ENCODE data around the gene COA3. TPM values are rescaled to one million over a fixed set of nuclear protein-coding genes. Genes with fewer than 3 reads are reported as not detected.
A peak's percentile ranks its signal among the peaks of the same experiment; 100 is the strongest.

COA3 gene
- total RNA-seq, 1 experiment from 2014 or later: 54.2 TPM

DNA sequence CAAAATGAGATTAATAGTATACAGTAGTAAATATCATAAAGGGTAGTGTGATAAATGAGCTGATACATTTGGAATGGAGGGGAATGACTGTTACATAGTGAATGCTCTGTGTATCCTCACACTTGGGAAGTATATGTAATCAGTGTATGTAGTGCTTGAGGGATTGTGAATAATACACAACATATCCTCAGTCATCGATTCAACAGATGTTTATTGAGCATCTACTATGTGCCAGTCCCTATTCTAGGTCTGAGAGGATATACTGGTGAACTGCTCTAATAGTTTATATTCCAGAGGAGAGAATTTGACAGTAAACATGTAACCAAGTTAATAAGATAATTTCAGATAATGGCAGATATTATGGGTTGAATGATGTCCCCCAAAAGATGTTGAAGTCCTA, 29.0 kb upstream of the COA3 start (continued):
- TF ChIP-seq ATF1 (CRISPR knock-in tag; IDR thresholded peaks at IDR 0.05) (no peak), NR1H2 (CRISPR knock-in tag; IDR thresholded peaks at IDR 0.05) (no peak)

- ChIA-PET CTCF (interaction anchor here (1.7 to 3.0 kb wide), 2 partner anchors 57 to 243 kb away, joined by 4 to 12 read pairs; partner anchors contain the start of gene PSMC3IP), POLR2A (no interaction called here)
- no peak for DNase-seq (ENCODE audit: low spot score)
- H3K36me3 Mint-ChIP-seq: peaks cover 39% of the 10 kb centered on the region
- H3K27ac Mint-ChIP-seq: no peak overlapping the region
- H3K4me1 Mint-ChIP-seq: peaks cover 7% of the 10 kb centered on the region
- H3K4me3 Mint-ChIP-seq: no peak overlapping the region; the same call in 1 of the 2 replicates
- H3K9me3 Mint-ChIP-seq: no peaks in the 10 kb centered on the region
- TF ChIP-seq GTF2I (CRISPR knock-in tag; conservative IDR thresholded peaks at IDR 0.05) (no peak), IRF2 (CRISPR knock-in tag; IDR thresholded peaks at IDR 0.05; ENCODE audit: borderline replicate concordance, low read depth) (no peak), NFYB (CRISPR knock-in tag; conservative IDR thresholded peaks at IDR 0.05; ENCODE audit: low read depth) (no peak), ETV6 (CRISPR knock-in tag; IDR thresholded peaks at IDR 0.05) (no peak)
- H3K27me3 Mint-ChIP-seq (ENCODE audit: low read depth): no peaks in the 10 kb centered on the region
- ATAC-seq: no peak
These were observed 22.7 kb upstream of the COA3 start for GRCh38 chr17:42821176-42821575.

DNA sequence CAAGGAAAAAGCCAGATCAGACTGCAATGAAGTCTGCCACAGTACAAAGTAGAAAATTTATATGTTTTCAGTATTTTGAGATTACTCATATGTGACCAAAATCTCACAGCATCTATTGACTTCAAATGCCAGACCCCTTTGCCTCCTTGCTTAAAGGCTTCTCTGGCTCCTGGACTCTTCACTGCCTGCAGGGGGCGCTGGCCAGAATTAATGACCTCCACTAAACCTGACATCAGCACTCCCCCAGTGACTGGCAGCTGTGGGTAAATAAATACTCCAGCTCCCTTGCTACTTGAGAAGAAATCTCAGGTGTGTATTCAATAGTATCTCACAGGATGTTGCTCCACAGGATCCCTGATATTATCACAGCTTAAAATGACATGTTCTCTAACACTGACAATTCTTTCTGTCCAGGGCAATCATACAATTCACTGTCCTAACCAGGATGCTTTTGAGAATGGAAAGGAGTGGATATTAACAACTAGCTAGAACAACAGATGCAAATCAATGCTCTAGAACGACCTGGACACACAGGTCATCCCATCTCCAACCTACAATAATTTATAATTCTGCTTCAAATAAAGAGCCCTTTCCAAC, 21.5 kb upstream of the COA3 start:
- Mint-ChIP-seq H3K4me1 (peaks cover 7% of the 10 kb centered on the region), H3K27me3 (ENCODE audit: low read depth) (no peaks in the 10 kb centered on the region), H3K36me3 (peaks cover 49% of the 10 kb centered on the region), H3K4me3 (no peak overlapping the region), H3K9me3 (no peaks in the 10 kb centered on the region), H3K27ac (peak overlapping the region; percentile 71)
- DNase-seq (ENCODE audit: low spot score) (peak; percentile 84), ATAC-seq (peak; percentile 39)
- CTCF ChIA-PET: interaction anchor here (0.6 to 3.0 kb wide), 28 partner anchors 10 to 811 kb away, joined by 3 to 12 read pairs (median 4); partner anchors contain the start of genes AOC2, CNTD1, COA3 and PSMC3IP
- TF ChIP-seq CTCF (IDR thresholded peaks at IDR 0.05) (peak; percentile 72), ZNF423 (CRISPR knock-in tag; IDR thresholded peaks at IDR 0.05) (no peak), ZNF512 (CRISPR knock-in tag; IDR thresholded peaks at IDR 0.05; ENCODE audit: borderline replicate concordance) (no peak)
- POLR2A ChIA-PET: no interaction called here

- H3K27ac Mint-ChIP-seq: no peak overlapping the region
- no peak for DNase-seq (ENCODE audit: low spot score)
- H3K27me3 Mint-ChIP-seq (ENCODE audit: low read depth): no peaks in the 10 kb centered on the region
- H3K36me3 Mint-ChIP-seq: peaks cover 61% of the 10 kb centered on the region
- H3K4me1 Mint-ChIP-seq: peaks cover 2% of the 10 kb centered on the region
- H3K4me3 Mint-ChIP-seq: no peak overlapping the region
- ATAC-seq: no peak
- ChIA-PET CTCF (interaction anchor here (0.9 kb wide), 1 partner anchor 110 kb away, joined by 3 read pairs; no protein-coding TSS in a partner anchor), POLR2A (no interaction called here)
- no peaks in the 10 kb centered on the region for H3K9me3 Mint-ChIP-seq
- TF ChIP-seq, protein P1, sequence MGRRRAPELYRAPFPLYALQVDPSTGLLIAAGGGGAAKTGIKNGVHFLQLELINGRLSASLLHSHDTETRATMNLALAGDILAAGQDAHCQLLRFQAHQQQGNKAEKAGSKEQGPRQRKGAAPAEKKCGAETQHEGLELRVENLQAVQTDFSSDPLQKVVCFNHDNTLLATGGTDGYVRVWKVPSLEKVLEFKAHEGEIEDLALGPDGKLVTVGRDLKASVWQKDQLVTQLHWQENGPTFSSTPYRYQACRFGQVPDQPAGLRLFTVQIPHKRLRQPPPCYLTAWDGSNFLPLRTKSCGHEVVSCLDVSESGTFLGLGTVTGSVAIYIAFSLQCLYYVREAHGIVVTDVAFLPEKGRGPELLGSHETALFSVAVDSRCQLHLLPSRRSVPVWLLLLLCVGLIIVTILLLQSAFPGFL (CRISPR knock-in tag; IDR thresholded peaks at IDR 0.05; ENCODE audit: borderline replicate concordance): no peak
- TF ChIP-seq CREB1 (CRISPR knock-in tag; IDR thresholded peaks at IDR 0.05) (no peak), EMX1 (CRISPR knock-in tag; IDR thresholded peaks at IDR 0.05) (no peak), ELF4 (CRISPR knock-in tag; IDR thresholded peaks at IDR 0.05; ENCODE audit: low read depth) (no peak), NFE2L1 (CRISPR knock-in tag; IDR thresholded peaks at IDR 0.05) (no peak), ZNF232 (CRISPR knock-in tag; IDR thresholded peaks at IDR 0.05) (no peak), GABPB1 (CRISPR knock-in tag; IDR thresholded peaks at IDR 0.05) (no peak), CDX4 (CRISPR knock-in tag; IDR thresholded peaks at IDR 0.05; ENCODE audit: borderline replicate concordance) (no peak), CBFB (CRISPR knock-in tag; IDR thresholded peaks at IDR 0.05; ENCODE audit: low read depth) (no peak), TCF7 (CRISPR knock-in tag; IDR thresholded peaks at IDR 0.05; ENCODE audit: low read depth) (no peak), ZBTB43 (CRISPR knock-in tag; IDR thresholded peaks at IDR 0.05) (no peak), HMGA2 (CRISPR knock-in tag; IDR thresholded peaks at IDR 0.05) (no peak), NFYB (CRISPR knock-in tag; conservative IDR thresholded peaks at IDR 0.05; ENCODE audit: low read depth) (no peak), TEAD4 (CRISPR knock-in tag; IDR thresholded peaks at IDR 0.05) (no peak)
- TF ChIP-seq, protein P2, sequence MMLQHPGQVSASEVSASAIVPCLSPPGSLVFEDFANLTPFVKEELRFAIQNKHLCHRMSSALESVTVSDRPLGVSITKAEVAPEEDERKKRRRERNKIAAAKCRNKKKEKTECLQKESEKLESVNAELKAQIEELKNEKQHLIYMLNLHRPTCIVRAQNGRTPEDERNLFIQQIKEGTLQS (CRISPR knock-in tag; conservative IDR thresholded peaks at IDR 0.05): no peak
- TF ChIP-seq, protein P3, sequence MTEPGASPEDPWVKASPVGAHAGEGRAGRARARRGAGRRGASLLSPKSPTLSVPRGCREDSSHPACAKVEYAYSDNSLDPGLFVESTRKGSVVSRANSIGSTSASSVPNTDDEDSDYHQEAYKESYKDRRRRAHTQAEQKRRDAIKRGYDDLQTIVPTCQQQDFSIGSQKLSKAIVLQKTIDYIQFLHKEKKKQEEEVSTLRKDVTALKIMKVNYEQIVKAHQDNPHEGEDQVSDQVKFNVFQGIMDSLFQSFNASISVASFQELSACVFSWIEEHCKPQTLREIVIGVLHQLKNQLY (CRISPR knock-in tag; IDR thresholded peaks at IDR 0.05): no peak
These were observed 19.9 kb upstream of the COA3 start for GRCh38 chr17:42818379-42818778.
